NCI-H2029 (cell line): ENCODE measurements around the gene UQCC2.

Experiments used
- DNase-seq: peaks from one replicate; lab custom pipeline; 2025; lab: John Stamatoyannopoulos, UW

The UQCC2 gene

GRCh38 chr6:33690766-33691165 lies 20.7 kb downstream of the UQCC2 start:
- no peak for DNase-seq

- no peak for DNase-seq
These were observed 21.6 kb downstream of the UQCC2 start for GRCh38 chr6:33689879-33690278.

GRCh38 chr6:33689148-33689494 lies 22.4 kb downstream of the UQCC2 start:
- DNase-seq: no peak

GRCh38 chr6:33688451-33689147 lies 22.9 kb downstream of the UQCC2 start:
- DNase-seq: no peak

GRCh38 chr6:33688006-33688405 lies 23.5 kb downstream of the UQCC2 start:
- no peak for DNase-seq

- no peak for DNase-seq
These were observed 24.2 kb downstream of the UQCC2 start for GRCh38 chr6:33686981-33687975.

GRCh38 chr6:33686225-33686924 lies 25.1 kb downstream of the UQCC2 start:
- no peak for DNase-seq

GRCh38 chr6:33685411-33686224 lies 25.9 kb downstream of the UQCC2 start:
- no peak for DNase-seq

GRCh38 chr6:33684983-33685382 lies 26.5 kb downstream of the UQCC2 start:
- no peak for DNase-seq

GRCh38 chr6:33684428-33684896 lies 27.0 kb downstream of the UQCC2 start:
- DNase-seq: no peak

GRCh38 chr6:33683576-33684427 lies 27.7 kb downstream of the UQCC2 start:
- DNase-seq: no peak

- no peak for DNase-seq
These were observed 28.4 kb downstream of the UQCC2 start for GRCh38 chr6:33683051-33683571.

- no peak for DNase-seq
These were observed 29.2 kb downstream of the UQCC2 start for GRCh38 chr6:33682341-33682740.

GRCh38 chr6:33679761-33680160 lies 31.7 kb downstream of the UQCC2 start:
- no peak for DNase-seq

- no peak for DNase-seq
These were observed 32.5 kb downstream of the UQCC2 start for GRCh38 chr6:33678932-33679490.

- no peak for DNase-seq
These were observed 33.1 kb downstream of the UQCC2 start for GRCh38 chr6:33678233-33678931.

- DNase-seq: no peak
These were observed 33.8 kb downstream of the UQCC2 start for GRCh38 chr6:33677689-33678088.

- no peak for DNase-seq
These were observed 34.3 kb downstream of the UQCC2 start for GRCh38 chr6:33677143-33677660.
